H1 (cell line): Measurements from ENCODE around the gene PTCHD4. TPM values are rescaled to one million over a fixed set of nuclear protein-coding genes. Genes with fewer than 3 reads are reported as not detected.

Source experiments
- ASH2L ChIP-seq: fragments of 200-600, 300-600 bp; sonication (generic); IDR thresholded peaks from one replicate; pipeline ENCODE4 v1.7.1; 2017; ENCODE audit warnings: low read length
- BACH1 ChIP-seq: IDR thresholded peaks from 2 replicates; pipeline ENCODE4 v1.6.1; 2012; ENCODE audit warnings: low read length, improper control_type of control experiment
- E2F6 ChIP-seq: IDR thresholded peaks from 2 replicates; pipeline ENCODE4 v1.6.1; 2012; ENCODE audit warnings: inconsistent platforms
- GTF2F1 ChIP-seq: IDR thresholded peaks from 2 replicates; pipeline ENCODE4 v1.6.1; 2012; ENCODE audit warnings: low read depth, low read length, improper control_type of control experiment, borderline replicate concordance
- MAFK ChIP-seq: IDR thresholded peaks from 2 replicates; pipeline ENCODE4 v1.6.1; 2012; ENCODE audit warnings: low read depth, mild to moderate bottlenecking, improper control_type of control experiment, low read length
- MAX ChIP-seq: IDR thresholded peaks from 2 replicates; pipeline ENCODE4 v1.6.1; 2012; ENCODE audit warnings: inconsistent platforms
- RAD21 ChIP-seq, 2 experiments: IDR thresholded peaks in 1 of 2; conservative IDR thresholded peaks in 1 of 2; 2 replicates each; pipeline ENCODE4 v1.6.1; 2011; ENCODE audit warnings: low read depth in 2 of 2, low read length in 2 of 2, improper control_type of control experiment in 1 of 2, inconsistent platforms in 1 of 2, mild to moderate bottlenecking in 1 of 2, moderate library complexity in 1 of 2
- TAF1 ChIP-seq: IDR thresholded peaks from 2 replicates; pipeline ENCODE4 v1.6.1; 2011; ENCODE audit warnings: mild to moderate bottlenecking, low read depth, low read length
- TBP ChIP-seq: IDR thresholded peaks from 2 replicates; pipeline ENCODE4 v1.6.1; 2011; ENCODE audit warnings: low read depth, low read length, improper control_type of control experiment
- polyA plus RNA-seq, 7 experiments: library from polyadenylated mRNA; depleted of rRNA in 3 of 7; stranded (reverse) in 5 of 7; unstranded in 2 of 7; fragments of >200 nt in 5 of 7; fragments of 200-250 nt in 2 of 7; gene quantifications; 1 replicate in 5 of 7; 2 replicates in 1 of 7; 4 replicates in 1 of 7; pipeline versions ENCODE4 v1.2.1 to v1.2.3, GENCODE V29; 2011 to 2013; ENCODE audit warnings: missing spikeins in 2 of 7, mixed read lengths in 2 of 7
- total RNA-seq: library from RNA; stranded (reverse); fragmentation: NEBNext Ultra II Directional; extraction: Animal tissue kit (Norgen Biotek cat#: 25700); gene quantifications from 2 replicates; pipeline ENCODE4 v1.2.1, GENCODE V29; 2021
- TF ChIP-seq, protein P1 (sequence below): fragments of 300-600 bp; sonication (generic); IDR thresholded peaks from 2 replicates; pipeline ENCODE4 v1.7.1; 2012; ENCODE audit warnings: low read length, moderate library complexity, mild to moderate bottlenecking, inconsistent platforms; ENCODE audit not compliant: insufficient replicate concordance

PTCHD4 gene
- total and polyA plus RNA-seq, 2 of the 8 experiments (the other 6 are each of a cell fraction or from before 2014, with no cell fraction given) = 0.17 to 0.37 TPM

DNA sequence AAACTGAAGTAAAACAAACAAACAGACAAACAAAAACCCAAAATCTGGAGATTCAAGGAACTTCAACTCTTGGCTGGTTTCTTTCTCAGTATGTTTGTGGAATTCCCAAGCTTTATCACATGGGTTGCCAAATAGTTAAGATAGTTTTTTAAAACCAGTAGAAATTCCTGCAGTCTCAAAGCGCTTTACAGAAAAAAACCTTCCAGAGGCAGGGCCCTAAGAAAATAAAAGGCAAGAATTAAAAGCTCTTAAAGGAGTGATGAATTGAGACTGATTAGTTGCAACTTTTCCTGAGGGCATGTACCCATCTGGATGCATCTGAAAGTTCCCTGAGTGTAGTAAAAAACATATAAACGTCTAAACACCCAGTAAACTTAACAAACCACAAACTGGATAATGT is 25.9 kb upstream of the PTCHD4 start (continued):
- TF ChIP-seq, protein P1, sequence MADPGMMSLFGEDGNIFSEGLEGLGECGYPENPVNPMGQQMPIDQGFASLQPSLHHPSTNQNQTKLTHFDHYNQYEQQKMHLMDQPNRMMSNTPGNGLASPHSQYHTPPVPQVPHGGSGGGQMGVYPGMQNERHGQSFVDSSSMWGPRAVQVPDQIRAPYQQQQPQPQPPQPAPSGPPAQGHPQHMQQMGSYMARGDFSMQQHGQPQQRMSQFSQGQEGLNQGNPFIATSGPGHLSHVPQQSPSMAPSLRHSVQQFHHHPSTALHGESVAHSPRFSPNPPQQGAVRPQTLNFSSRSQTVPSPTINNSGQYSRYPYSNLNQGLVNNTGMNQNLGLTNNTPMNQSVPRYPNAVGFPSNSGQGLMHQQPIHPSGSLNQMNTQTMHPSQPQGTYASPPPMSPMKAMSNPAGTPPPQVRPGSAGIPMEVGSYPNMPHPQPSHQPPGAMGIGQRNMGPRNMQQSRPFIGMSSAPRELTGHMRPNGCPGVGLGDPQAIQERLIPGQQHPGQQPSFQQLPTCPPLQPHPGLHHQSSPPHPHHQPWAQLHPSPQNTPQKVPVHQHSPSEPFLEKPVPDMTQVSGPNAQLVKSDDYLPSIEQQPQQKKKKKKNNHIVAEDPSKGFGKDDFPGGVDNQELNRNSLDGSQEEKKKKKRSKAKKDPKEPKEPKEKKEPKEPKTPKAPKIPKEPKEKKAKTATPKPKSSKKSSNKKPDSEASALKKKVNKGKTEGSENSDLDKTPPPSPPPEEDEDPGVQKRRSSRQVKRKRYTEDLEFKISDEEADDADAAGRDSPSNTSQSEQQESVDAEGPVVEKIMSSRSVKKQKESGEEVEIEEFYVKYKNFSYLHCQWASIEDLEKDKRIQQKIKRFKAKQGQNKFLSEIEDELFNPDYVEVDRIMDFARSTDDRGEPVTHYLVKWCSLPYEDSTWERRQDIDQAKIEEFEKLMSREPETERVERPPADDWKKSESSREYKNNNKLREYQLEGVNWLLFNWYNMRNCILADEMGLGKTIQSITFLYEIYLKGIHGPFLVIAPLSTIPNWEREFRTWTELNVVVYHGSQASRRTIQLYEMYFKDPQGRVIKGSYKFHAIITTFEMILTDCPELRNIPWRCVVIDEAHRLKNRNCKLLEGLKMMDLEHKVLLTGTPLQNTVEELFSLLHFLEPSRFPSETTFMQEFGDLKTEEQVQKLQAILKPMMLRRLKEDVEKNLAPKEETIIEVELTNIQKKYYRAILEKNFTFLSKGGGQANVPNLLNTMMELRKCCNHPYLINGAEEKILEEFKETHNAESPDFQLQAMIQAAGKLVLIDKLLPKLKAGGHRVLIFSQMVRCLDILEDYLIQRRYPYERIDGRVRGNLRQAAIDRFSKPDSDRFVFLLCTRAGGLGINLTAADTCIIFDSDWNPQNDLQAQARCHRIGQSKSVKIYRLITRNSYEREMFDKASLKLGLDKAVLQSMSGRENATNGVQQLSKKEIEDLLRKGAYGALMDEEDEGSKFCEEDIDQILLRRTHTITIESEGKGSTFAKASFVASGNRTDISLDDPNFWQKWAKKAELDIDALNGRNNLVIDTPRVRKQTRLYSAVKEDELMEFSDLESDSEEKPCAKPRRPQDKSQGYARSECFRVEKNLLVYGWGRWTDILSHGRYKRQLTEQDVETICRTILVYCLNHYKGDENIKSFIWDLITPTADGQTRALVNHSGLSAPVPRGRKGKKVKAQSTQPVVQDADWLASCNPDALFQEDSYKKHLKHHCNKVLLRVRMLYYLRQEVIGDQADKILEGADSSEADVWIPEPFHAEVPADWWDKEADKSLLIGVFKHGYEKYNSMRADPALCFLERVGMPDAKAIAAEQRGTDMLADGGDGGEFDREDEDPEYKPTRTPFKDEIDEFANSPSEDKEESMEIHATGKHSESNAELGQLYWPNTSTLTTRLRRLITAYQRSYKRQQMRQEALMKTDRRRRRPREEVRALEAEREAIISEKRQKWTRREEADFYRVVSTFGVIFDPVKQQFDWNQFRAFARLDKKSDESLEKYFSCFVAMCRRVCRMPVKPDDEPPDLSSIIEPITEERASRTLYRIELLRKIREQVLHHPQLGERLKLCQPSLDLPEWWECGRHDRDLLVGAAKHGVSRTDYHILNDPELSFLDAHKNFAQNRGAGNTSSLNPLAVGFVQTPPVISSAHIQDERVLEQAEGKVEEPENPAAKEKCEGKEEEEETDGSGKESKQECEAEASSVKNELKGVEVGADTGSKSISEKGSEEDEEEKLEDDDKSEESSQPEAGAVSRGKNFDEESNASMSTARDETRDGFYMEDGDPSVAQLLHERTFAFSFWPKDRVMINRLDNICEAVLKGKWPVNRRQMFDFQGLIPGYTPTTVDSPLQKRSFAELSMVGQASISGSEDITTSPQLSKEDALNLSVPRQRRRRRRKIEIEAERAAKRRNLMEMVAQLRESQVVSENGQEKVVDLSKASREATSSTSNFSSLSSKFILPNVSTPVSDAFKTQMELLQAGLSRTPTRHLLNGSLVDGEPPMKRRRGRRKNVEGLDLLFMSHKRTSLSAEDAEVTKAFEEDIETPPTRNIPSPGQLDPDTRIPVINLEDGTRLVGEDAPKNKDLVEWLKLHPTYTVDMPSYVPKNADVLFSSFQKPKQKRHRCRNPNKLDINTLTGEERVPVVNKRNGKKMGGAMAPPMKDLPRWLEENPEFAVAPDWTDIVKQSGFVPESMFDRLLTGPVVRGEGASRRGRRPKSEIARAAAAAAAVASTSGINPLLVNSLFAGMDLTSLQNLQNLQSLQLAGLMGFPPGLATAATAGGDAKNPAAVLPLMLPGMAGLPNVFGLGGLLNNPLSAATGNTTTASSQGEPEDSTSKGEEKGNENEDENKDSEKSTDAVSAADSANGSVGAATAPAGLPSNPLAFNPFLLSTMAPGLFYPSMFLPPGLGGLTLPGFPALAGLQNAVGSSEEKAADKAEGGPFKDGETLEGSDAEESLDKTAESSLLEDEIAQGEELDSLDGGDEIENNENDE = no peak
- TF ChIP-seq MAX = no peak
- no peak for TF ChIP-seq GTF2F1
- no peak for TF ChIP-seq BACH1
- TF ChIP-seq RAD21 (IDR thresholded peaks at IDR 0.05 in 1 of 2, conservative IDR thresholded peaks at IDR 0.05 in 1 of 2; ENCODE audit: low read depth in 2 of 2, low read length in 2 of 2) = no peak
- no peak for TF ChIP-seq ASH2L
- no peak for TF ChIP-seq E2F6
- no peak for TF ChIP-seq TAF1
- no peak for TF ChIP-seq MAFK
- no peak for TF ChIP-seq TBP
